M059J (cell line): ENCODE data around the gene SLC25A4. TPM values are rescaled to one million over a fixed set of nuclear protein-coding genes. Genes with fewer than 3 reads are reported as not detected.

Source experiments
- DNase-seq: peaks from one replicate; pipeline ENCODE4 v3.0.0-alpha.2; 2012; ENCODE audit warnings: low read depth
- total RNA-seq: library from RNA; depleted of rRNA; stranded (reverse); fragments of >200 nt; shearing (Covaris generic); gene quantifications from 2 replicates; pipeline ENCODE4 v1.2.3, GENCODE V29; 2014

SLC25A4 gene
- total RNA-seq, 1 experiment from 2014 or later, result 22.3 TPM

GRCh38 chr4:185119927-185120630, 23.0 kb upstream of the SLC25A4 start:
- no peak for DNase-seq

- no peak for DNase-seq
Observed at GRCh38 chr4:185120631-185120946, 22.5 kb upstream of the SLC25A4 start.

- DNase-seq, result peak; percentile 55
Observed at GRCh38 chr4:185122681-185123345, 20.3 kb upstream of the SLC25A4 start.

GRCh38 chr4:185124006-185124405, 19.1 kb upstream of the SLC25A4 start:
- DNase-seq, result no peak

- no peak for DNase-seq
Observed at GRCh38 chr4:185127021-185127925, 15.8 kb upstream of the SLC25A4 start.

GRCh38 chr4:185128272-185129119, 14.6 kb upstream of the SLC25A4 start:
- DNase-seq, result no peak

- DNase-seq, result peak; percentile 43
Observed at GRCh38 chr4:185134307-185134869, 8.7 kb upstream of the SLC25A4 start.

GRCh38 chr4:185137233-185137925, 5.7 kb upstream of the SLC25A4 start:
- no peak for DNase-seq

- DNase-seq, result no peak
Observed at GRCh38 chr4:185138161-185138560, 4.9 kb upstream of the SLC25A4 start.

- no peak for DNase-seq
Observed at GRCh38 chr4:185139736-185140135, 3.3 kb upstream of the SLC25A4 start.

- no peak for DNase-seq
Observed at GRCh38 chr4:185141777-185142176, 1.3 kb upstream of the SLC25A4 start.

- no peak for DNase-seq
Observed at GRCh38 chr4:185142564-185142911, 528 bp upstream of the SLC25A4 start.

- DNase-seq, result peak; percentile 49
Observed at GRCh38 chr4:185143601-185143969, 519 bp downstream of the SLC25A4 start.

- DNase-seq, result no peak
Observed at GRCh38 chr4:185144601-185145240, 1.7 kb downstream of the SLC25A4 start.

GRCh38 chr4:185145572-185145971, 2.5 kb downstream of the SLC25A4 start:
- no peak for DNase-seq

- DNase-seq, result no peak
Observed at GRCh38 chr4:185149392-185149791, 6.3 kb downstream of the SLC25A4 start.

GRCh38 chr4:185151296-185151695, 8.2 kb downstream of the SLC25A4 start:
- DNase-seq, result no peak

- peak; percentile 34 for DNase-seq
Observed at GRCh38 chr4:185165605-185166063, 22.6 kb downstream of the SLC25A4 start.

GRCh38 chr4:185167234-185167633, 24.2 kb downstream of the SLC25A4 start:
- peak; percentile 16 for DNase-seq

- DNase-seq, result no peak
Observed at GRCh38 chr4:185171373-185172071, 28.5 kb downstream of the SLC25A4 start.
